Right lobe of liver (tissue), 4 donors: Measurements from ENCODE around the gene TEX44.

ENCODE experiments used
- POLR2A ChIP-seq: fragments of 450-650 bp; IDR thresholded peaks from one replicate; pipeline ENCODE4 v1.6.1; 2017; ENCODE audit warnings: antibody characterized with exemption, mild to moderate bottlenecking
- TF ChIP-seq, protein P1 (sequence below), 4 donors: fragments of 200-600 bp in 3 of 4; fragments of 450-650 bp in 1 of 4; IDR thresholded peaks; one replicate each; pipeline versions ENCODE4 v1.5.1 to v1.8.0; 2016 to 2022; ENCODE audit warnings: antibody characterized with exemption in 4 of 4, mild to moderate bottlenecking in 2 of 4
- donor health status: DM: no; HTN: no; CAD: no.
- donor health status: DM: no; HTN: no; CAD: no.
- donor health status: DM: no; HTN: yes; CAD: no.

DNA sequence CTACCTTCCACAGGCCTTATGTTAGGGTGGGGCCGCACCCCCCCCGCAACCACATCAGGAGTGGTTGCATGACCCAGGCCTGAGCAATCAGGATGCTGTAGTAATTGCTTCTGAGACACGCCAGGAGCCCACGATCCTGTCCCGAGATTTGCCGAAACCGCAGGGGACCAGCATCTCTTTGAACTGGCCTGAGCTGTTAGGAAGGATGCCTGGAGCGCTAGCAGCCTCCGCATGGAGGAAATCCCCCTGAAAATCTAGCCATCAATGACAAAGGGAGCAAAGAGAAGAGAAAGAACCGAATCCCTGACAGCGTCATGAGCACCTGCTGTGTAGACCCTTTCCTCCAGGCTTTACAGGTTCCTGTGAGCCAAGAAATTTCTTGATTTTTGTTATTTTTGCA, 8.7 kb upstream of the TEX44 start:
- TF ChIP-seq, protein P1, sequence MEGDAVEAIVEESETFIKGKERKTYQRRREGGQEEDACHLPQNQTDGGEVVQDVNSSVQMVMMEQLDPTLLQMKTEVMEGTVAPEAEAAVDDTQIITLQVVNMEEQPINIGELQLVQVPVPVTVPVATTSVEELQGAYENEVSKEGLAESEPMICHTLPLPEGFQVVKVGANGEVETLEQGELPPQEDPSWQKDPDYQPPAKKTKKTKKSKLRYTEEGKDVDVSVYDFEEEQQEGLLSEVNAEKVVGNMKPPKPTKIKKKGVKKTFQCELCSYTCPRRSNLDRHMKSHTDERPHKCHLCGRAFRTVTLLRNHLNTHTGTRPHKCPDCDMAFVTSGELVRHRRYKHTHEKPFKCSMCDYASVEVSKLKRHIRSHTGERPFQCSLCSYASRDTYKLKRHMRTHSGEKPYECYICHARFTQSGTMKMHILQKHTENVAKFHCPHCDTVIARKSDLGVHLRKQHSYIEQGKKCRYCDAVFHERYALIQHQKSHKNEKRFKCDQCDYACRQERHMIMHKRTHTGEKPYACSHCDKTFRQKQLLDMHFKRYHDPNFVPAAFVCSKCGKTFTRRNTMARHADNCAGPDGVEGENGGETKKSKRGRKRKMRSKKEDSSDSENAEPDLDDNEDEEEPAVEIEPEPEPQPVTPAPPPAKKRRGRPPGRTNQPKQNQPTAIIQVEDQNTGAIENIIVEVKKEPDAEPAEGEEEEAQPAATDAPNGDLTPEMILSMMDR (IDR thresholded peaks at IDR 0.05), result no peak
- no peak for TF ChIP-seq POLR2A
